ENCODE measurements around the gene CYB561D2.

Gene CYB561D2

DNA sequence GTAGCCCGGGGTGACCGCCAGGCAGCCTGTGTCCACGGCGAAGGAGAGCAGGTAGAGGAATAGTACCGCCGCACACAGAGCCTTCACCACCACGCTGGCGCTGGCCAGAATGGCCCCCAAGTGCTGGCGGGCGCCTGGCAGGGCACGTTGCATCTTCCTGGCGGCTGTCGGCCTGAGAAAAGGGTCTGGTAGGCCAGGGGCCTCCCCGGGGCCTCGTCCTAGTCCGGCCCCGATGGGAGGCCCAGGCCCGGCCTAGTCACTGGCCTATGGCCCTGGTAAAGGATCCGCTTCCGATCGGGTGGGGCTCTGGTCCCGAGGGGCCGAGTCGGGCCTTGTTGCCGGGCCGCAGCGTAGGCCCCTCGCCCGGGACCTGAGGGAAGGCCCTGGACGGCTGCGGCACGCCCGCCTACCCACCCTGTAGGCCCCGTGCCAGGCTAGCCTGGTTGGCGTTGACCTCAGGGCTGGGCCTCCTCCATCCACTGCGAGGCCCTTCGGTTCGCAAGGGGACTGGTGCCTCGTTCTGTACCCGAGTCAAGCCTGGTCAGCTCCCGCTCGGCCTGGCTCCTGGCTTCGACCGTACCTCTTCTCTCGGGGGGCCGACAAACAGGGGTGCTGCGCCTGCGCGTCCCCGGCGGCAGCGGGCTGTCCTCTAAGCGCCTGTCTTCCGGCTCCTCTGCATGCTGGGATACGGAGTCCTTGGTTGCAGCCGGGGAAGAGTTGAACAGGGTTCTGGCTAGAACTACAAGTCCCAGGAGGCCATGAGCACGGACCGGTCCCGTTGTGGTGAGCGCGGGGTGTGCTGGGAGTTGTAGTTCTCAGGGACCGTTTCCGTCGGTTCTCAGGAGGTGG is 8.5 kb downstream of the CYB561D2 start, which contains the start of gene TMEM115:
Gene TMEM115 (minus strand): TSS at position 611 of the 849 bp plus-strand sequence. CDS start 458 bp downstream, at position 153.
- DNase-seq (ENCODE audit: low spot score) (peak; percentile 95), FAIRE-seq (peak; percentile 84)

DNA sequence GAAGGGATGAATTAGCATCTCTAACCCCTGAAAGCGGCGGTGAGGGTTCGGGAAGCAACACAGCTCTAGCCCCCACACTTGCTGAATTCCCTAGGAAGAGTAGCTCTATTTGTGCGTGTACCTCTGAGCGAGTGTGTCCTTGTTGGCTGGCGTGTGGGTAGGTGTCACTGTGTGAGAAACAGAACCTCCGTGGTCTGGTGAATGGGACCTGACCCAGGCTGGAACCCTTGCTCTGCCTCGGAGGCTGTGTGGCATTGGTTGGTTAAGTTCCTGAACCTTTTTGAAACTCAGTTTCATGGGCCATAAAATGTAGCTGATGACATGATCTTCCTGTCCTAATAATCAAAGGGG is 9.1 kb downstream of the CYB561D2 start:
- FAIRE-seq (no peak), DNase-seq (ENCODE audit: low spot score) (no peak)

DNA sequence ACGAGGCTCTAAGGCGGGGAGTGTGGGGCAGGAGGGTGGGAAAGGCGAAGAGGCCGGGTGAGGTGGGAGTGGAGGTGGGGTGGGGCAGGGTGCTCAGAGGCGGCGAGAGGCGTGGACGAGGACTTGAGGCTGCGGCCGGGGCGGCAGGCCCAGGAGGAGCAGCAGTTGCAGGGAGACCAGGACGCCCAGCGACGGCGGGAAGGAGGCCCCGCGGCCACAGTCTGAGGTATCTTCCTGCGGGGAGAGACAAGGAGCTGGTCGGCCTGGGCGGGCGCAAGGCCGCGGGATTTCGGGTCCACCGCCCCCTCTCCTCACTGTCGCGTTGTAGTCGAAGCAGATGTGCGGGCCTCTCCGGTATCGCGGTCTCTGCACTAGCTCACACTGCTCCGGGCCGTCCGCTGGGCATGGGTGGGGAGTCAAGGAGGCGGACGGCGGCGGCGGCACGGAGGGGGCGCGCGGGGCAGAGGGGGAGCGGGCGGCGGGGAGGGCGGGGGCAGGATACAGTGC is 14.0 kb downstream of the CYB561D2 start:
- DNase-seq (ENCODE audit: low spot score) (no peak), FAIRE-seq (no peak)

- DNase-seq (ENCODE audit: low spot score) (peak; percentile 3), FAIRE-seq (no peak)
These were observed 14.6 kb downstream of the CYB561D2 start for GRCh38 chr3:50365080-50365841.

DNA sequence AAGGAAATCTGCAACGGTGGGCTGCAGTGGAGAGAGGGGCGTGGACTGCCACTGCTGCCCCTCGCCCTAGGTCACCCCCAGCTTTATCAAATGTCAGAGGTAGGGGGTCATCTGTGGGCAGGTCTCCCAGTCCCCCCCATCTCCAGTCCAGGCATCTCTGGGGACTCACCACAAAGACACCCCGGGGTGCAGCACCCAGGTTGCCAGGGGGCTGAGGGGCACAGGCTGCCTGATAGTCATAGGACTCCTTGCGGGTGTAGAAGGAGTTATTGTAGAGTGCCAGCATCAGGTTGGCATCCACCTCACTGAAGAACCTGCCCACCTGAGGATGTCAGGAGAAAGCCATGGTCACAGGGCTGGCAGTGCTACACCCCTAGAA is 15.2 kb downstream of the CYB561D2 start:
- FAIRE-seq (no peak), DNase-seq (ENCODE audit: low spot score) (no peak)

GRCh38 chr3:50369012-50369670 is 18.5 kb downstream of the CYB561D2 start:
- DNase-seq (ENCODE audit: low spot score) (no peak), FAIRE-seq (no peak)

DNA sequence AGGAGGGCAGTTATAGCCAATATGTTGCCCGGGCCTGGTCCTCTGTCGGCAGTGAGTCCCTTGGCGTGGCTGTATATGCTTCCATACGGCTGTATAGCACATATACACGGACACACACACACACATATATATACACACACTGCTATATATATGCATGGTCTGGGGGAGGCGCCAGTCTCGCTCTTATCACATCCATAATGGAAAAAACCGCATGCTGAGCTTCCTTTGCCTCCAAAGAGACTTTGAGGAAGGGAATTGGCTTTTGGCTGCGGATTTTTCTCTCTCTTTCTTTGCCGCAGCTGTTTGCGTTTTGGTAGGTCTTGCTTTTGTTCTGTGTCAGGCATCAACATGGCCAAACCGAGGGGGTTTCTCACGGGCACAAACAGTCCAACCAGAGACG is 19.9 kb downstream of the CYB561D2 start:
- DNase-seq (ENCODE audit: low spot score) (no peak), FAIRE-seq (no peak)

GRCh38 chr3:50371133-50371685 is 20.5 kb downstream of the CYB561D2 start:
- FAIRE-seq (no peak), DNase-seq (ENCODE audit: low spot score) (no peak)

DNA sequence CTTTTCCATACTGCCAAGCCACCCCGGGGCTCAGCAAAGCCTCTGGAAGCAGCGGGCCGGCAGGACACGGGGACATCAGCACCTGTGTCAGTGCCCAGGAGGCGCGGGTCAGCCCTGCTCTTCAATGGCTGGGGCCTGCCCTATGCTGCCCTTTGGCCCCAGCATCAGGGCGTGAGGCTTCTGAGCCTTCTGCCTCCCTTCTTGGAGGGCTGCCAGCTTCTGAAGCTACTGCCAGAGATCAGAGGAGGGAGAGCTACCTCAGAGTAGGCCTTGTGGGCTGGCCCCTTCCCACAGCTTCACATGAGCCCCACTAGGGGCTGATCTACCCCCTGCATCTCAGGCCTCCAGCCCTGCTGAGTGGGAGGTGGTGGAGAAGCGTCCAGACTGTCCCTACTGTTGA is 21.7 kb downstream of the CYB561D2 start:
- DNase-seq (ENCODE audit: low spot score): no peak

DNA sequence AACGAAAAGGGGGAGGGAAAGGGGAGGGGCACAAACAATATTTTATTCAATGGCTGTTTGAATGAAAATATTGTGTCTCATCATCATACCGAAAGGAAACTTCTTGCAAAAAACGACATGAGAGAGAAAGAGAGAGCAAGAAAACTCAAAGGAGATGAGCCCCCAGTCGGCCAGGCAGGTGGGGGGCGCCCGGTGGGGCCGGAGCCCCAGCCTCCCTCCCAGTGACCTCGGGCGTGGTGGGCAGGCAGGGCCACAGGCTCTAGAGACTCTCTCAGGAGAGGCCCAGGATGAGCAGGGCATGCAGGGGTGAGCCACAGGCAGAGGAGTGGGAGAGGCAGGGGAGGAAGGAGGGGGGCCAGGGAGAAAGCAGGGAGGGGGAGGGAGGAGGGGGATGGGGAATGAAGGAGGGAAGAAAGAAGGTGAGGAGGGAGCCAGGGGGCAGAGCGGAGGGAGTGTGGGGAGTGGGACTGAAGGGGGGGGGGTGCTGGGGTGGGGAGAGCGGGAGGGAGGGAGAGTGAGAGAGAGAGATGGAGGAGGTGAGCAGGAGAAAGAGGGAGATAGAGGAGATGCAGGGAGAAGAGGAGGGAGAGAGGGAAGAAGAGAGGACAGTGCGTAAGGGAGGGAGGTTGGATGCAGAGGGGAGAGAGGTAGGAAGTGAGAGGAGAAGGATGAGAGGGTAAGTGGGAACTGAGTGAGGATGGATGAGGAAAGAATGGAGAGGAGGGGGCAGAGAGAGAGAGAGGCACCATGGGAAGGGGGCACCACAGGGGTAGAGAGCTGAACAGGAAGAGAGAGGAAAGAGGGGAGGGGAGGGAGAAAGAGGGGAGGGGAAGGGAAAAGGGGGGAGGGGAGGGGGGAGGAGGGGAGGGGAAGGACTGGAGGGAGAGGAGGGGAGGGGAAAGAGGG is 22.7 kb downstream of the CYB561D2 start:
- DNase-seq (ENCODE audit: low spot score) (no peak), FAIRE-seq (no peak)

More for the DNA sequence above, 21.7 kb downstream of the CYB561D2 start:
- no peak for FAIRE-seq

GRCh38 chr3:50374363-50375257 is 23.9 kb downstream of the CYB561D2 start:
- no peak for FAIRE-seq
- DNase-seq (ENCODE audit: low spot score): no peak

DNA sequence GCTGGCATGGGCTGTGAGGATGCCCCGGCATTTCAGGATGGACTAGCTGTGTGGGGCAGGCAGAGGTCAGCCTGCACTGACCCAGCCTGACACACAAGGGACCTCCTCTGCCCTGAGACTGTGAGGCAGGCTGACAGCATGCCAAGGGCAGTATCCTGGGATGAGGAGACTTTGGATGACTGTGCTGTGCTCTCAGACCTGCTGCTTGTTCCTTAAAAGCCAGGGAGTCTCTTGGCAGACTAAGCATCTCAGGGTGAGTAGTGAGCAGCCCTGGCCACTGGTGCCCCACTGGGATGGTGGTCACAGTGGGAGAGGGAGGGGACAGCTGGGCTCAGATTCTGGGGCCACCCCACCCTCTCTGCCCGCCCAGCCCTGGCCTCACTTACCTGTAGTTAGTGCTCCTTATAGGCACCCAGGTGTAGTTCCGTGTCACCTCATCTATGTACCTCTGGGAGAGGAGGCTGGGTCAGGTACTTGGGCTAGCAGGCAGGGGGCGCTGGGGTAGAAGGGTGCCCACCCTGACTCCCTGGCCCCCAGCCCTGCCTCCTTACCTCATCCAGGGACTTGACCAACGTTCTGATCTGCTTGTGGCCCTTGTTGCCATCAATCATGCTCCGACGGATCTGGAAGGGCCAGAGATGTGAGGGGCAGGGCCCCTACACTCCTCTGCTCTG is 24.7 kb downstream of the CYB561D2 start:
- FAIRE-seq: no peak

DNA sequence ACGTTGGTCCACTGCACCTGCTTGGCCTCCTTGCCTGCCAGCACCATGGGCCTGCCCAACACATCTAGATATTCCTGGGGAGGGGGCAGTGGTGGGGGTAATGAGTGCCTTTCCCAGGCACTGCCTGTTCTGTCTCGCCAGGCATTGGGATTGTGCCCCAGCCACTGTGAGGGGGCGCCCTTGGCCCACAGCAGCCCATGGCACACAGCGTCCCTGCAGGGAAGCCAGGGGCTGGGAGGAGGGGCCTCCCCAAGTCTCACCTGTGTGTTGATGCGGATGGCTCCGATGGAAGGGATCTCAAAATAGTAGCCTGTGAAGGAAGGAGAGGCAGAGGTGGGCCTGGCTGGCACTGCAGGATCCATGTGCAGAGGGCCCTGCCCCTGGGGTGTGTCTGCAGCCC is 27.4 kb downstream of the CYB561D2 start:
- FAIRE-seq (no peak), DNase-seq (ENCODE audit: low spot score) (no peak)

More for the DNA sequence above, 24.7 kb downstream of the CYB561D2 start:
- no peak for DNase-seq (ENCODE audit: low spot score)

- DNase-seq (ENCODE audit: low spot score) (no peak), FAIRE-seq (no peak)
These were observed 28.1 kb downstream of the CYB561D2 start for GRCh38 chr3:50378757-50379156.

DNA sequence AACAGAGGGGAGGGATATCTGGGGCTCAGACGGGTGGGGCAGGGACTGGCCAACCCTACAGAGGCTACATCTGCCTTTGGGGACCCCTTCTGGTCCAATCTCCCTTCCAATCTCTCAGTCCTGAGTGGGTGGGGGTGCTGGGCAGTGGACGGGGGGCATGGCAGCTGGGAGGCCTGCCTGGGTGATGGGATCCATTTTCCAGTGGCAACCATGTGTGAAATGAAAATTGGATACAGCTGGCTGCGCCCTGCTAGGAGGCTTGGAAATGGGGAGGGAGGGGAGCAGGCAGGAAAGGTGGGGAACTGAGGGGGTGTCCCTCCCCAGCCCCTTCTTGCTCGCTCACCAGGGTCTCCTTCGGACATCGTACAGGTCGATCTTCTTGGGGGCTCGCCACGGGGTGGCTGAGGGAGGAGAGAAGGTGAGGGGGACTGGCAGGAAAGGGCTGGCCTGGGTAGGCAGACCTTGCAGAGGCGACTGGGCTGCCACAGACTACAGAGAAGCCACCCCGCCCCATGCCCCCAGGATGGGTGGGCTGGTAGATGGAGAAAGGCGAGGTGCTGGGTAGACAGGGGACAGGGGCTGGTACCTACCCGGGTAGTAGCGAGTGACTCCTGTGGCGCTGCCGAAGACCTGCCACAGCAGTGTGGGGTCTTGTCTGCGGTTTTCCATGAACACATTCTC is 29.9 kb downstream of the CYB561D2 start:
- FAIRE-seq: no peak
- no peak for DNase-seq (ENCODE audit: low spot score)

- FAIRE-seq: no peak
These were observed 30.7 kb downstream of the CYB561D2 start for GRCh38 chr3:50381383-50381782.

DNA sequence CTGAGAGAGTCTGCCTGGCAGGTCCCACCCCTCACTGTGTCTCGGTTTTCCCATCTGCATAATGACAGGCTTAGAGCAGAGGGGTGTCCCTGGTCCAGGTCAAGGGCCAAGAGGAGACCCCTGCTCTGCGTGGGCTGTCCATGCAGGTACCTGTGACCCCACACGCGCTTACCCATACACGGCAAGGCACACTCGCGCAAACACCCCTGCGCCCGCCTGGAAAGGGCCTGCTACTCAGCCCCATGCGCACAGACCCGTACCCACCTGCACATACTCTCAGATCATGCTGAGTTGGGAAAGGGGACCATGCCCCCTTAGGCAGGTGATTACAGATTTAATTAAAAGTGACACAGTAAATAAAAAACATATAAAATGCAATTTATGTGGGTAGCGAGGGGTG is 32.1 kb downstream of the CYB561D2 start:
- FAIRE-seq (no peak), DNase-seq (ENCODE audit: low spot score) (no peak)

More at GRCh38 chr3:50381383-50381782, 30.7 kb downstream of the CYB561D2 start:
- no peak for DNase-seq (ENCODE audit: low spot score)

DNA sequence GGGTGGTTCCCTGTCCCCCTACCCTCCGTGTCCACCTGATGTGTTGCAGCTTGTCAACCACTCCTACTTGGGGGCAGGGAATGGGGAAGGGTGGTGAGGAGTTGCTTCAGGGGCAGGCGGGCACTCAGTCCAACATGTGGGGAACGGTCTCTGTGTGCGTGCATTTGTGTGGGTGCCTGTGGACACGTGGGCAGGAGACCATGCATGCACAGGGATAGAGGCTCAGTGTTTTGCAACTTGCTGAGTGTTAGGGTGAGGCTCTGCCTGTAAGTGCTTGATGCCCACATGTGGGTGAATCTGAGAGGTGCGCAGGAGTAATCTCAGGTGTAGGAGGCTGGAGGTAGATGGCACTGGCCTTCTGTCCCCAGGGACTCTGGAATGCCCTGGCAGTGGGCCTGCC is 33.1 kb downstream of the CYB561D2 start:
- FAIRE-seq (no peak), DNase-seq (ENCODE audit: low spot score) (no peak)

Measured in RCC 7860 (cell line).